H9 (cell line): Measurements from ENCODE around the gene ZSWIM3. TPM values are rescaled to one million over a fixed set of nuclear protein-coding genes. Genes with fewer than 3 reads are reported as not detected.

Experiments used
- DNase-seq: peaks from one replicate; pipeline ENCODE4 v3.0.0-alpha.2; 2017
- H2AFZ ChIP-seq: one replicate; pipeline ENCODE4 v1.6.1; 2013; ENCODE audit warnings: mild to moderate bottlenecking, low read length, control low read depth, moderate library complexity
- H2AK5ac ChIP-seq: 2 replicates; pipeline ENCODE4 v1.6.1; 2013; ENCODE audit warnings: low read length, control low read depth, mixed read lengths; ENCODE audit not compliant: insufficient read length
- H2BK120ac ChIP-seq: one replicate; pipeline ENCODE4 v1.6.1; 2013; ENCODE audit warnings: low read depth, mild to moderate bottlenecking, low read length, control low read depth, inconsistent platforms; ENCODE audit not compliant: poor library complexity, severe bottlenecking
- H2BK12ac ChIP-seq: 2 replicates; pipeline ENCODE4 v1.6.1; 2013; ENCODE audit warnings: low read length, control low read depth, mixed read lengths, low read depth; ENCODE audit not compliant: insufficient read length
- H2BK15ac ChIP-seq: 2 replicates; pipeline ENCODE4 v1.6.1; 2013; ENCODE audit warnings: low read depth, low read length, control low read depth
- H2BK20ac ChIP-seq: one replicate; pipeline ENCODE4 v1.6.1; 2013; ENCODE audit warnings: low read depth, mild to moderate bottlenecking, low read length, control low read depth, inconsistent platforms; ENCODE audit not compliant: poor library complexity, severe bottlenecking
- H2BK5ac ChIP-seq: 2 replicates; pipeline ENCODE4 v1.6.1; 2013; ENCODE audit warnings: low read length, control low read depth, mixed read lengths; ENCODE audit not compliant: insufficient read length
- H3K14ac ChIP-seq: 2 replicates; pipeline ENCODE4 v1.6.1; 2013; ENCODE audit warnings: low read length, control low read depth; ENCODE audit not compliant: insufficient read depth
- H3K18ac ChIP-seq: 2 replicates; pipeline ENCODE4 v1.6.1; 2013; ENCODE audit warnings: low read depth, mild to moderate bottlenecking, mixed read lengths, low read length, control low read depth; ENCODE audit not compliant: insufficient read length
- H3K23ac ChIP-seq: 2 replicates; pipeline ENCODE4 v1.6.1; 2013; ENCODE audit warnings: low read length, control low read depth, mixed read lengths, low read depth; ENCODE audit not compliant: insufficient read length
- H3K23me2 ChIP-seq: 2 replicates; pipeline ENCODE4 v1.6.1; 2013; ENCODE audit warnings: low read depth, mild to moderate bottlenecking, mixed read lengths, low read length, control low read depth; ENCODE audit not compliant: insufficient read length, poor library complexity, severe bottlenecking
- H3K27ac ChIP-seq: 2 replicates; pipeline ENCODE4 v1.5.1; 2013; ENCODE audit warnings: low read length, control low read depth, mixed read lengths, low read depth; ENCODE audit not compliant: insufficient read length
- H3K27me3 ChIP-seq: 2 replicates; pipeline ENCODE4 v1.6.1; 2013; ENCODE audit warnings: low read length, control low read depth, inconsistent platforms; ENCODE audit not compliant: insufficient read depth
- H3K4ac ChIP-seq: 2 replicates; pipeline ENCODE4 v1.6.1; 2013; ENCODE audit warnings: low read depth, mild to moderate bottlenecking, control low read depth, inconsistent platforms, low read length, moderate library complexity
- H3K4me1 ChIP-seq: 2 replicates; pipeline ENCODE4 v1.6.1; 2013; ENCODE audit warnings: low read length, control low read depth, inconsistent platforms; ENCODE audit not compliant: insufficient read depth
- H3K4me2 ChIP-seq: 2 replicates; pipeline ENCODE4 v1.6.1; 2013; ENCODE audit warnings: low read length, control low read depth, mixed read lengths; ENCODE audit not compliant: insufficient read length, insufficient read depth
- H3K56ac ChIP-seq: 2 replicates; pipeline ENCODE4 v1.6.1; 2013; ENCODE audit warnings: low read depth, mild to moderate bottlenecking, mixed read lengths, low read length, control low read depth; ENCODE audit not compliant: insufficient read length
- H3K79me1 ChIP-seq: 2 replicates; pipeline ENCODE4 v1.6.1; 2013; ENCODE audit warnings: low read depth, mild to moderate bottlenecking, moderate library complexity, low read length, control low read depth, inconsistent platforms; ENCODE audit not compliant: insufficient read depth, poor library complexity, severe bottlenecking
- H3K79me2 ChIP-seq: 2 replicates; pipeline ENCODE4 v1.6.1; 2013; ENCODE audit warnings: low read length, control low read depth, inconsistent platforms; ENCODE audit not compliant: insufficient read depth
- H3K9ac ChIP-seq: 2 replicates; pipeline ENCODE4 v1.6.1; 2013; ENCODE audit warnings: low read length, control low read depth, mixed read lengths; ENCODE audit not compliant: insufficient read length; ENCODE audit errors: extremely low read depth
- H3K9me3 ChIP-seq: one replicate; pipeline ENCODE4 v1.6.1; 2013; ENCODE audit warnings: low read depth, low read length, inconsistent platforms; ENCODE audit not compliant: control insufficient read depth
- H3T11ph ChIP-seq: one replicate; pipeline ENCODE4 v1.6.1; 2013; ENCODE audit warnings: mild to moderate bottlenecking, low read length, control low read depth, inconsistent platforms
- H4K20me1 ChIP-seq: one replicate; pipeline ENCODE4 v1.6.1; 2013; ENCODE audit not compliant: control insufficient read depth, insufficient read length, insufficient read depth
- H4K5ac ChIP-seq: 2 replicates; pipeline ENCODE4 v1.6.1; 2013; ENCODE audit warnings: low read depth, mild to moderate bottlenecking, mixed read lengths, low read length, control low read depth; ENCODE audit not compliant: insufficient read length
- H4K8ac ChIP-seq: replicated peaks from 2 replicates; pipeline ENCODE4 v1.6.1; 2013; ENCODE audit warnings: low read length, control low read depth, mixed read lengths, low read depth; ENCODE audit not compliant: insufficient read length
- H4K91ac ChIP-seq: 2 replicates; pipeline ENCODE4 v1.6.1; 2013; ENCODE audit warnings: low read depth, mild to moderate bottlenecking, moderate library complexity, mixed read lengths, low read length, control low read depth; ENCODE audit not compliant: insufficient read length
- H3K27ac Mint-ChIP-seq, 3 experiments: 2 replicates in 2 of 3; 3 replicates in 1 of 3; pipeline ENCODE4 v1.8.0; 2020 to 2021; ENCODE audit warnings: mixed read lengths in 3 of 3, mild to moderate bottlenecking in 1 of 3, moderate library complexity in 1 of 3
- H3K27me3 Mint-ChIP-seq: 2 replicates; pipeline ENCODE4 v1.8.0; 2021; ENCODE audit warnings: low read depth, mild to moderate bottlenecking, moderate library complexity, mixed read lengths
- H3K36me3 Mint-ChIP-seq, 3 experiments: 2 replicates in 2 of 3; 3 replicates in 1 of 3; pipeline ENCODE4 v1.8.0; 2020 to 2021; ENCODE audit warnings: low read depth in 3 of 3, mixed read lengths in 3 of 3; ENCODE audit not compliant: insufficient read depth in 1 of 3
- H3K4me1 Mint-ChIP-seq, 2 experiments: 2 replicates each; pipeline ENCODE4 v1.8.0; 2020; ENCODE audit warnings: mixed read lengths in 2 of 2
- H3K4me3 Mint-ChIP-seq, 2 experiments: 2 replicates in 1 of 2; 3 replicates in 1 of 2; pipeline ENCODE4 v1.8.0; 2020 to 2021; ENCODE audit warnings: mild to moderate bottlenecking in 2 of 2, mixed read lengths in 2 of 2, moderate library complexity in 1 of 2
- H3K9me3 Mint-ChIP-seq, 2 experiments: 2 replicates in 1 of 2; 3 replicates in 1 of 2; pipeline ENCODE4 v1.8.0; 2020; ENCODE audit warnings: mild to moderate bottlenecking in 2 of 2, mixed read lengths in 2 of 2, moderate library complexity in 1 of 2
- CTCF ChIP-seq: fragments of 200-600 bp; sonication (generic); conservative IDR thresholded peaks from 3 replicates; pipeline ENCODE4 v1.8.0; 2021; ENCODE audit warnings: antibody characterized with exemption, mild to moderate bottlenecking
- WGBS: extraction: QIAGEN DNeasy Blood & Tissue Kit; methylation state at CpG from one replicate; pipeline ENCODE4 v1.1.7; 2013; ENCODE audit warnings: missing lambda C conversion rate, low lambda C conversion rate, mixed read lengths; ENCODE audit not compliant: insufficient read length; ENCODE audit errors: extremely low coverage; 5-methylcytosine and 5-hydroxymethylcytosine counted together
- total RNA-seq: library from RNA; stranded (reverse); gene quantifications from 2 replicates; pipeline ENCODE4 v1.2.1, GENCODE V29; 2021

ZSWIM3 gene
- total RNA-seq, 1 experiment from 2014 or later = 8.0 TPM

- Histone ChIP-seq H4K20me1 (no peaks in the 10 kb centered on the region), H4K91ac (peak within 1 kb of the TSS; percentile 24), H3K23me2 (peaks cover 13% of the 10 kb centered on the region), H3K79me2 (no peaks in the 10 kb centered on the region), H3K79me1 (no peaks in the 10 kb centered on the region), H2BK5ac (no peak within 1 kb of the TSS), H3K27me3 (no peaks in the 10 kb centered on the region), H3K9me3 (no peaks in the 10 kb centered on the region), H3K27ac (no peak within 1 kb of the TSS), H3K18ac (peak within 1 kb of the TSS; percentile 71), H2BK12ac (no peak within 1 kb of the TSS), H2AK5ac (no peak within 1 kb of the TSS), H4K8ac (no peak within 1 kb of the TSS), H3K56ac (no peak within 1 kb of the TSS), H4K5ac (no peak within 1 kb of the TSS), H3K9ac (peak within 1 kb of the TSS; percentile 59), H3T11ph (no peak within 1 kb of the TSS), H3K4me2 (peak within 1 kb of the TSS; percentile 26), H3K4me1 (no peaks in the 10 kb centered on the region), H2BK15ac (no peak within 1 kb of the TSS), H2AFZ (no peak within 1 kb of the TSS), H2BK120ac (no peak within 1 kb of the TSS), H3K4ac (peak within 1 kb of the TSS; percentile 60), H3K14ac (peak within 1 kb of the TSS; percentile 93), H3K23ac (no peak within 1 kb of the TSS), H2BK20ac (no peak within 1 kb of the TSS)
- Mint-ChIP-seq H3K9me3 (no peaks in the 10 kb centered on the region; a peak in 1 of 5 replicates), H3K36me3 (peaks cover 11 to 35% (median 22%) of the 10 kb centered on the region in 3 experiments), H3K4me3 (peak within 1 kb of the TSS; percentile 85 to 92), H3K27ac (peak within 1 kb of the TSS; percentile 44 to 94 (median 87); a peak in 6 of 7 replicates), H3K4me1 (peaks cover 5 to 14% of the 10 kb centered on the region in 2 experiments; a peak in 3 of 4 replicates), H3K27me3 (no peaks in the 10 kb centered on the region)
- TF ChIP-seq CTCF = no peak
- no CpG with 5 or more reads among the region's 78 CpGs for WGBS
- DNase-seq = peak; percentile 90
Measured at GRCh38 chr20:45890985-45891983, 33.9 kb downstream of the ZSWIM3 start, which contains the start of the genes CTSA and NEURL2. CTSA (plus strand) TSS chr20:45891335; CDS start chr20:45891569, 234 bp downstream. NEURL2 (minus strand) TSS chr20:45891208; CDS start chr20:45890991, 217 bp downstream.
